SK-N-SH (cell line): ENCODE data around the gene EPB41L3. TPM values are rescaled to one million over a fixed set of nuclear protein-coding genes. Genes with fewer than 3 reads are reported as not detected.

Experiments used
- CTCF ChIA-PET: fragments of 300-600, 350-600 bp; formaldehyde crosslinking; extraction: SDS; loops from one replicate; lab custom pipeline; 2021; lab: Yijun Ruan, JAX
- POLR2A ChIA-PET: fragments of 350-600 bp; sonication (Branson Sonifier 250); formaldehyde crosslinking; extraction: SDS; loops from one replicate; lab custom pipeline; 2020; ENCODE audit warnings: antibody characterized with exemption, inconsistent platforms; lab: Yijun Ruan, JAX
- DNase-seq: peaks from one replicate; pipeline ENCODE4 v3.0.0; 2012
- H2AFZ ChIP-seq: fragments of 200-600 bp; sonication (generic); 2 replicates; pipeline ENCODE4 v1.8.1; 2016; ENCODE audit warnings: antibody characterized with exemption, mild to moderate bottlenecking, low read depth
- H3F3A ChIP-seq: fragments of 200-600 bp; sonication (generic); replicated peaks from 2 replicates; pipeline ENCODE3; 2016; ENCODE audit warnings: antibody characterized with exemption, mild to moderate bottlenecking; ENCODE audit not compliant: insufficient read depth
- H3K27ac ChIP-seq, 2 experiments: fragments of 200-500 bp in 1 of 2; fragments of 200-600 bp in 1 of 2; sonication (Bioruptor generic) in 1 of 2; sonication (generic), shearing (Covaris generic) in 1 of 2; 2 replicates each; pipeline versions ENCODE4 v1.5.1 to v1.6.1; 2014 to 2016; ENCODE audit warnings: low read depth in 2 of 2, inconsistent platforms in 1 of 2, low read length in 1 of 2, mild to moderate bottlenecking in 1 of 2, mixed read lengths in 1 of 2
- H3K27me3 ChIP-seq: fragments of 200-600 bp; sonication (generic), shearing (Covaris generic); 2 replicates; pipeline ENCODE4 v1.6.1; 2016; ENCODE audit warnings: mixed run types; ENCODE audit not compliant: insufficient read depth
- H3K36me3 ChIP-seq, 2 experiments: fragments of 200-500 bp in 1 of 2; fragments of 200-600 bp in 1 of 2; sonication (Bioruptor generic) in 1 of 2; sonication (generic) in 1 of 2; replicated peaks in 1 of 2; 2 replicates each; pipeline versions ENCODE3 to v1.5.1; 2014 to 2016; ENCODE audit warnings: low read length in 1 of 2, mild to moderate bottlenecking in 1 of 2; ENCODE audit not compliant: insufficient read depth in 2 of 2, control insufficient read depth in 1 of 2
- H3K4me1 ChIP-seq, 2 experiments: fragments of 200-500 bp in 1 of 2; fragments of 200-600 bp in 1 of 2; sonication (Bioruptor generic) in 1 of 2; sonication (generic), shearing (Covaris generic) in 1 of 2; 2 replicates each; pipeline versions ENCODE4 v1.5.1 to v1.6.1; 2014 to 2016; ENCODE audit warnings: low read depth in 1 of 2, low read length in 1 of 2, mixed run types in 1 of 2; ENCODE audit not compliant: insufficient read depth in 2 of 2, control insufficient read depth in 1 of 2
- H3K4me2 ChIP-seq: fragments of 200-600 bp; sonication (generic), shearing (Covaris generic); 2 replicates; pipeline ENCODE4 v1.6.1; 2017; ENCODE audit warnings: mixed run types
- H3K4me3 ChIP-seq, 2 experiments: fragments of 200-500 bp in 1 of 2; fragments of 200-600 bp in 1 of 2; sonication (Bioruptor generic) in 1 of 2; sonication (generic), shearing (Covaris generic) in 1 of 2; 2 replicates each; pipeline versions ENCODE4 v1.5.1 to v1.8.1; 2014 to 2016; ENCODE audit warnings: low read depth in 2 of 2, inconsistent platforms in 1 of 2, low read length in 1 of 2, mild to moderate bottlenecking in 1 of 2, mixed read lengths in 1 of 2, moderate library complexity in 1 of 2
- H3K79me2 ChIP-seq: fragments of 200-600 bp; sonication (generic); 2 replicates; pipeline ENCODE4 v1.8.1; 2017; ENCODE audit warnings: mild to moderate bottlenecking; ENCODE audit not compliant: insufficient read depth
- H3K9ac ChIP-seq: fragments of 200-600 bp; sonication (generic); 2 replicates; pipeline ENCODE4 v1.6.1; 2017; ENCODE audit warnings: mixed run types
- H3K9me2 ChIP-seq: fragments of 200-600 bp; sonication (generic); 2 replicates; pipeline ENCODE4 v1.6.1; 2017; ENCODE audit warnings: mixed run types
- H3K9me3 ChIP-seq: fragments of 200-600 bp; sonication (generic); 2 replicates; pipeline ENCODE4 v1.6.1; 2017; ENCODE audit warnings: mixed run types, mild to moderate bottlenecking, moderate library complexity
- H4K20me1 ChIP-seq: fragments of 200-600 bp; sonication (generic); 2 replicates; pipeline ENCODE4 v1.6.1; 2017; ENCODE audit warnings: mild to moderate bottlenecking, mixed run types; ENCODE audit not compliant: insufficient read depth
- CTCF ChIP-seq: fragments of 200-600 bp; sonication (generic); IDR thresholded peaks from 2 replicates; pipeline ENCODE4 v1.6.1; 2017; ENCODE audit warnings: antibody characterized with exemption, mild to moderate bottlenecking, moderate library complexity
- EP300 ChIP-seq, 2 experiments: IDR thresholded peaks; 2 replicates each; pipeline versions ENCODE4 v1.4.0 to v1.6.1; 2012; ENCODE audit warnings: borderline replicate concordance in 1 of 2, low read depth in 1 of 2, low read length in 1 of 2
- FOSL2 ChIP-seq: IDR thresholded peaks from 2 replicates; pipeline ENCODE4 v1.4.0; 2012; ENCODE audit warnings: low read depth, mild to moderate bottlenecking, moderate library complexity, borderline replicate concordance
- GABPA ChIP-seq: IDR thresholded peaks from 2 replicates; pipeline ENCODE4 v1.4.0; 2012; ENCODE audit warnings: low read depth, mild to moderate bottlenecking
- GATA2 ChIP-seq: sonication (generic); formaldehyde crosslinking; IDR thresholded peaks from 2 replicates; pipeline ENCODE4 v1.5.0; 2020; ENCODE audit warnings: mild to moderate bottlenecking, missing genetic modification reagents
- JUND ChIP-seq: IDR thresholded peaks from 2 replicates; pipeline ENCODE4 v1.4.0; 2012
- MAX ChIP-seq: IDR thresholded peaks from 2 replicates; pipeline ENCODE4 v1.4.0; 2012; ENCODE audit warnings: low read depth
- PBX3 ChIP-seq: IDR thresholded peaks from 2 replicates; pipeline ENCODE4; 2012
- REST ChIP-seq: IDR thresholded peaks from 2 replicates; pipeline ENCODE4 v1.6.1; 2012; ENCODE audit warnings: mild to moderate bottlenecking, low read depth, low read length, moderate library complexity
- RFX5 ChIP-seq: IDR thresholded peaks from 2 replicates; pipeline ENCODE4 v1.6.1; 2012; ENCODE audit warnings: mild to moderate bottlenecking, improper control_type of control experiment, low read length
- RXRA ChIP-seq: IDR thresholded peaks from 2 replicates; pipeline ENCODE4 v1.4.0; 2012; ENCODE audit warnings: low read depth, mild to moderate bottlenecking, borderline replicate concordance
- SIN3A ChIP-seq: IDR thresholded peaks from 2 replicates; pipeline ENCODE4 v1.6.1; 2012; ENCODE audit warnings: low read depth, mild to moderate bottlenecking, low read length, moderate library complexity, borderline replicate concordance
- SMC3 ChIP-seq: IDR thresholded peaks from 2 replicates; pipeline ENCODE4 v1.6.1; 2012; ENCODE audit warnings: low read depth, low read length, improper control_type of control experiment
- TCF12 ChIP-seq: IDR thresholded peaks from 2 replicates; pipeline ENCODE4 v1.4.0; 2012
- TEAD4 ChIP-seq: IDR thresholded peaks from 2 replicates; pipeline ENCODE4 v1.4.0; 2012; ENCODE audit warnings: mild to moderate bottlenecking, borderline replicate concordance; ENCODE audit not compliant: insufficient read depth
- USF2 ChIP-seq: fragments of 150-350 bp; IDR thresholded peaks from 2 replicates; pipeline ENCODE4 v1.6.1; 2017; ENCODE audit warnings: antibody characterized with exemption, low read length, low read depth, borderline replicate concordance
- YY1 ChIP-seq: IDR thresholded peaks from 2 replicates; pipeline ENCODE4 v1.4.0; 2012; ENCODE audit warnings: low read depth, mild to moderate bottlenecking
- ZBTB33 ChIP-seq: IDR thresholded peaks from 2 replicates; pipeline ENCODE4 v1.4.0; 2012; ENCODE audit warnings: low read depth, borderline replicate concordance
- WGBS: methylation state at CpG from one replicate; pipeline ENCODE4 v1.1.6; 2017; ENCODE audit warnings: low lambda C conversion rate; 5-methylcytosine and 5-hydroxymethylcytosine counted together
- polyA plus RNA-seq, 3 experiments: library from polyadenylated mRNA; depleted of rRNA; stranded (reverse); fragments of >200 nt; gene quantifications; 2 replicates each; pipeline ENCODE4 v1.2.3, GENCODE V29; 2012

The EPB41L3 gene
- polyA plus RNA-seq, 1 of the 3 experiments (the other 2 are of a cell fraction), result 0.15 TPM

GRCh38 chr18:5516841-5517240 is 27.0 kb downstream of the EPB41L3 start:
- H3K9me2 ChIP-seq, result no peaks in the 10 kb centered on the region
- H3K4me1 ChIP-seq, result no peaks in the 10 kb centered on the region; a peak in 1 of 4 replicates
- no peaks in the 10 kb centered on the region for H4K20me1 ChIP-seq
- 3% methylated on average over 6 of the region's 6 CpGs for WGBS
- no peaks in the 10 kb centered on the region for H3K27me3 ChIP-seq
- H3K9me3 ChIP-seq, result no peaks in the 10 kb centered on the region
- no peak overlapping the region for H3K27ac ChIP-seq
- no peak overlapping the region for H2AFZ ChIP-seq
- H3K9ac ChIP-seq, result no peak overlapping the region
- H3K79me2 ChIP-seq, result no peaks in the 10 kb centered on the region
- no peak for DNase-seq
- ChIA-PET CTCF (no interaction called here), POLR2A (no interaction called here)
- H3K4me3 ChIP-seq, result no peak overlapping the region
- no peaks in the 10 kb centered on the region for H3F3A ChIP-seq
- TF ChIP-seq ZBTB33 (no peak), PBX3 (no peak), SIN3A (no peak), GABPA (no peak), RFX5 (no peak), FOSL2 (no peak), USF2 (no peak), JUND (no peak), EP300 (IDR thresholded peaks at IDR 0.05; ENCODE audit: borderline replicate concordance in 1 of 2, low read depth in 1 of 2, low read length in 1 of 2) (no peak), MAX (no peak)
- H3K4me2 ChIP-seq, result no peak overlapping the region
- H3K36me3 ChIP-seq, result no peaks in the 10 kb centered on the region

- Histone ChIP-seq H3K9ac (no peak overlapping the region), H2AFZ (no peak overlapping the region)
- WGBS, result 25% methylated on average over 3 of the region's 3 CpGs
- TF ChIP-seq CTCF, result no peak
- no peak for TF ChIP-seq YY1
- no peak for TF ChIP-seq GATA2 (CRISPR knock-in tag)
- TF ChIP-seq SIN3A, result no peak
- no peak for TF ChIP-seq TEAD4
- TF ChIP-seq SMC3, result no peak
- TF ChIP-seq TCF12, result no peak
- TF ChIP-seq REST, result no peak
- TF ChIP-seq RXRA, result no peak
Observed at GRCh38 chr18:5515011-5515784, 28.6 kb downstream of the EPB41L3 start.

More at GRCh38 chr18:5515011-5515784, 28.6 kb downstream of the EPB41L3 start:
- Histone ChIP-seq H3F3A (no peaks in the 10 kb centered on the region), H3K4me2 (no peak overlapping the region), H3K27ac (no peak overlapping the region), H3K79me2 (no peaks in the 10 kb centered on the region), H3K36me3 (no peaks in the 10 kb centered on the region), H3K27me3 (no peaks in the 10 kb centered on the region), H3K9me3 (no peaks in the 10 kb centered on the region), H4K20me1 (no peaks in the 10 kb centered on the region), H3K4me3 (no peak overlapping the region), H3K9me2 (no peaks in the 10 kb centered on the region), H3K4me1 (no peaks in the 10 kb centered on the region; a peak in 1 of 4 replicates)
- POLR2A ChIA-PET, result no interaction called here
- CTCF ChIA-PET, result no interaction called here
- DNase-seq, result no peak
